Psoas muscle (tissue), 8 donors: ENCODE data around the gene ETV2. TPM values are rescaled to one million over a fixed set of nuclear protein-coding genes. Genes with fewer than 3 reads are reported as not detected.

Experiments
- ATAC-seq, 4 donors: fragments of 200-7000 bp; cut with Tn5 transposase; one replicate each; pipeline ENCODE4 v1.9.1; 2020; ENCODE audit warnings: moderate library complexity in 3 of 4, mild to moderate bottlenecking in 2 of 4
- DNase-seq, 2 donors: peaks; one replicate each; pipeline ENCODE4 v3.0.0-alpha.2; 2020
- H3K27ac ChIP-seq: fragments of 200-600 bp; one replicate; pipeline ENCODE4 v1.8.0; 2022
- H3K27me3 ChIP-seq, 3 donors: fragments of 200-600 bp in 1 of 3; one replicate each; pipeline versions ENCODE4 v1.6.1 to v1.8.0; 2013 to 2022; ENCODE audit warnings: low read length in 2 of 3, mild to moderate bottlenecking in 2 of 3, moderate library complexity in 1 of 3; ENCODE audit not compliant: insufficient read depth in 3 of 3
- H3K36me3 ChIP-seq, 2 donors: fragments of 200-600 bp in 1 of 2; one replicate each; pipeline versions ENCODE4 v1.6.1 to v1.8.0; 2013 to 2022; ENCODE audit warnings: low read depth in 1 of 2, mild to moderate bottlenecking in 1 of 2, moderate library complexity in 1 of 2; ENCODE audit not compliant: insufficient read depth in 1 of 2
- H3K4me1 ChIP-seq: fragments of 200-600 bp; one replicate; pipeline ENCODE4 v1.8.0; 2022
- H3K4me3 ChIP-seq: fragments of 200-600 bp; one replicate; pipeline ENCODE4 v1.8.0; 2022; ENCODE audit warnings: mild to moderate bottlenecking
- H3K9me3 ChIP-seq: fragments of 200-600 bp; one replicate; pipeline ENCODE4 v1.8.0; 2022
- WGBS, 3 donors: extraction: QIAGEN DNeasy Blood & Tissue Kit; methylation state at CpG; one replicate each; pipeline versions ENCODE4 v1.1.6 to v1.1.7; 2013; 5-methylcytosine and 5-hydroxymethylcytosine counted together
- intact Hi-C, 2 donors: fragments of 100-400 bp; cut with DNase I; formaldehyde crosslinking; loops; one replicate each; pipeline versions ENCODE4 v1.11.0 to v1.14.2; 2022
- polyA plus RNA-seq, 3 donors: library from polyadenylated mRNA; stranded (reverse); fragments of 200-250 nt; gene quantifications; one replicate each; pipeline ENCODE4 v1.2.3, GENCODE V29; 2013
- total RNA-seq, 4 donors: library from RNA; stranded (reverse); fragmentation: NEBNext Ultra II Directional in 2 of 4; extraction: Animal tissue kit (Norgen Biotek cat#: 25700) in 2 of 4; gene quantifications; one replicate each; pipeline versions ENCODE4 v1.2.1 to v1.2.4, GENCODE V29; 2021 to 2023
- TF ChIP-seq, protein P1 (sequence below): fragments of 200-600 bp; IDR thresholded peaks from one replicate; pipeline ENCODE4 v1.8.0; 2022; ENCODE audit warnings: antibody characterized with exemption
- donor health status: healthy with polysubstance abuse.
- donor health status: DM: no; HTN: no; CAD: no; lungs with moderate emphysema.
- donor health status: Bipolar disorder and iron deficiency.
- donor health status: healthy.
- donor health status: DM: yes; HTN: yes; CAD: no.
- donor health status: DM: no; HTN: no; CAD: no.
- donor health status: DM: no; HTN: no; CAD: no.
- donor health status: DM: yes; HTN: yes; CAD: no.

The ETV2 gene
- total and polyA plus RNA-seq, 7 donors, result 0.19 to 0.23 (median 0.20) TPM; not detected in 4

DNA sequence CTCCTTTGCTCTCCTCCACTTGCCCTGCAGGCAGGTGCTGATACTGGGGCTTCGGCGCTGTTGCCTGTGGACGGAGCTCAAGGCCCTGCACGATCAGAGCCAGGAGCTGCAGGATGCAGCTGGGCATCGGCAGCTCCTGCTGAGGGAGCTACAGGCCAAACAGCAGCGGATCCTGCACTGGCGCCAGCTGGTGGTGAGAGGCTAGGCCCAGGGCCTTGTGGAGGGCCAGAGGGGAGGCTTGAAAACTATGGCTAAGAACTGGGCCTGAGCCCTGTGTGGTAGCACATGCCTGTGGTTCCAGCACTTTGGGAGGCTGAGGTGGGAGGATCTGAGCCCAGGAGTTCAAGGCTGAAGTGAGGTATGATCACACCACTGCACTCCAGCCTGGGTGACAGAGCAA, 22.7 kb upstream of the ETV2 start:
- intact Hi-C loops, result no loop called here
- H3K4me3 ChIP-seq, result no peak overlapping the region
- no peaks in the 10 kb centered on the region for H3K9me3 ChIP-seq
- DNase-seq (no peak), ATAC-seq (no peak)
- H3K27ac ChIP-seq, result no peak overlapping the region
- no peaks in the 10 kb centered on the region for H3K4me1 ChIP-seq
- peaks cover 0 to 25% of the 10 kb centered on the region in 2 donors for H3K36me3 ChIP-seq
- TF ChIP-seq, protein P1, sequence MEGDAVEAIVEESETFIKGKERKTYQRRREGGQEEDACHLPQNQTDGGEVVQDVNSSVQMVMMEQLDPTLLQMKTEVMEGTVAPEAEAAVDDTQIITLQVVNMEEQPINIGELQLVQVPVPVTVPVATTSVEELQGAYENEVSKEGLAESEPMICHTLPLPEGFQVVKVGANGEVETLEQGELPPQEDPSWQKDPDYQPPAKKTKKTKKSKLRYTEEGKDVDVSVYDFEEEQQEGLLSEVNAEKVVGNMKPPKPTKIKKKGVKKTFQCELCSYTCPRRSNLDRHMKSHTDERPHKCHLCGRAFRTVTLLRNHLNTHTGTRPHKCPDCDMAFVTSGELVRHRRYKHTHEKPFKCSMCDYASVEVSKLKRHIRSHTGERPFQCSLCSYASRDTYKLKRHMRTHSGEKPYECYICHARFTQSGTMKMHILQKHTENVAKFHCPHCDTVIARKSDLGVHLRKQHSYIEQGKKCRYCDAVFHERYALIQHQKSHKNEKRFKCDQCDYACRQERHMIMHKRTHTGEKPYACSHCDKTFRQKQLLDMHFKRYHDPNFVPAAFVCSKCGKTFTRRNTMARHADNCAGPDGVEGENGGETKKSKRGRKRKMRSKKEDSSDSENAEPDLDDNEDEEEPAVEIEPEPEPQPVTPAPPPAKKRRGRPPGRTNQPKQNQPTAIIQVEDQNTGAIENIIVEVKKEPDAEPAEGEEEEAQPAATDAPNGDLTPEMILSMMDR, result no peak
- 77 to 80% (median 78%) methylated on average over 7 of the region's 7 CpGs for WGBS, 3 donors
- H3K27me3 ChIP-seq, result no peaks in the 10 kb centered on the region

- 94 to 99% (median 96%) methylated on average over 7 to 12 of the region's 12 CpGs for WGBS, 3 donors
- DNase-seq (no peak), ATAC-seq (no peak)
- Histone ChIP-seq H3K36me3 (peaks cover 0 to 25% of the 10 kb centered on the region in 2 donors), H3K9me3 (no peaks in the 10 kb centered on the region), H3K27me3 (no peaks in the 10 kb centered on the region), H3K27ac (no peak overlapping the region), H3K4me1 (no peaks in the 10 kb centered on the region), H3K4me3 (no peak overlapping the region)
- intact Hi-C loops, result no loop called here
- TF ChIP-seq, protein P1, result no peak
These were observed 22.1 kb upstream of the ETV2 start for GRCh38 chr19:35619290-35619923.

- no peaks in the 10 kb centered on the region for H3K9me3 ChIP-seq
- H3K4me1 ChIP-seq, result no peaks in the 10 kb centered on the region
- no peak overlapping the region for H3K4me3 ChIP-seq
- TF ChIP-seq, protein P1, result no peak
- H3K27ac ChIP-seq, result no peak overlapping the region
- H3K36me3 ChIP-seq, result peaks cover 0 to 25% of the 10 kb centered on the region in 2 donors
- ATAC-seq (no peak), DNase-seq (no peak)
- intact Hi-C loops, result no loop called here
- WGBS, 3 donors, result 89 to 93% (median 90%) methylated on average over 17 of the region's 17 CpGs
- no peaks in the 10 kb centered on the region for H3K27me3 ChIP-seq
These were observed 21.5 kb upstream of the ETV2 start for GRCh38 chr19:35620001-35620400.

GRCh38 chr19:35621708-35622107, 19.8 kb upstream of the ETV2 start:
- no peak overlapping the region for H3K27ac ChIP-seq
- H3K4me3 ChIP-seq, result no peak overlapping the region
- H3K9me3 ChIP-seq, result no peaks in the 10 kb centered on the region
- ATAC-seq, result no peak
- H3K27me3 ChIP-seq, result no peaks in the 10 kb centered on the region
- peaks cover 0 to 16% of the 10 kb centered on the region in 2 donors for H3K36me3 ChIP-seq
- DNase-seq, result no peak
- intact Hi-C loops, result no loop called here
- TF ChIP-seq, protein P1, result no peak
- no peaks in the 10 kb centered on the region for H3K4me1 ChIP-seq
- whole genome bisulfite sequencing, 3 donors, result 92 to 95% (median 94%) methylated on average over 9 of the region's 9 CpGs

DNA sequence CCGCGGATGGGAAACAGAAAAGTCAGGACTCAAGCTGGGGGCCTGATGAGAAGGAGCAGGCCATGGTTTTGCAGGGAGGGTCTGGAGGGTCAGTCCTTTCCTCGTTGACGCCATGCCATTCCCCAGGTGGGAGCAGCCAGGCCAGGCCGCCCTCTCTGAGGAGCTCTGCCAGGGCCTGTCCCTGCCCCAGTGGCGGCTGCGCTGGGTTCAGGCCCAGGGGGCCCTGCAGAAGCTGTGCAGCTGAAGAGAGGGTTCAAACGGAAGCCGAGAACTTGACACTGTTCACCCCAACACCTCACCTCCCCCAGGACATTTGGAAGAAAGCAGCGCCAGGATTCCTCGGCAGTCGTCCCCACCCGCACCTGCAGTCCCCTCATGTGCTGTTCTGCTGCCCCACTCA, 18.8 kb upstream of the ETV2 start:
- ATAC-seq, result no peak
- Histone ChIP-seq H3K27ac (no peak overlapping the region), H3K9me3 (no peaks in the 10 kb centered on the region), H3K4me1 (no peaks in the 10 kb centered on the region), H3K27me3 (no peaks in the 10 kb centered on the region), H3K4me3 (no peak overlapping the region), H3K36me3 (peaks cover 0 to 9% of the 10 kb centered on the region in 2 donors)
- 86 to 94% (median 90%) methylated on average over 10 to 13 of the region's 13 CpGs for WGBS, 3 donors
- no peak for DNase-seq
- TF ChIP-seq, protein P1, result no peak
- intact Hi-C loops, result no loop called here
